ENCODE results near the gene PLEK2.

PLEK2 gene

GRCh38 chr14:67449096-67449495 lies 37.1 kb upstream of the PLEK2 start:
- no peak for TF ChIP-seq CTCF (IDR thresholded peaks at IDR 0.05; ENCODE audit: extremely low read depth, missing control alignments)
- no peak for DNase-seq (ENCODE audit: low spot score)

DNA sequence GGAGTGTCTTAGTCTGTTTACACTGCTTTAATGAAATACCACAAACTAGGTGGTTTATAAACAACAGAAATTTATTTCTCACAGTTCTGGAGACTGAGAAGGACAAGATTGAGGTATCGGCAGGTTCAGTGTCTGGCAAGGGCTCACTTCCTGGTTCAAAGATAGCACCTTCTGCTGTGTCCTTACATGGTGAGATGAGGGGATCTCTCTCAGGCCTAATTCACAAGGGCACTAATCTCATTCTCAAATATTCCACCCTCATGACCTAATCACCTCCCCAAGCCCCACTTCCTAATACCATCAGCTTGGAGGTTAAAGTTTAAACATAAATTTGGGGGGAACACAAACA lies 35.0 kb upstream of the PLEK2 start:
- TF ChIP-seq CTCF (IDR thresholded peaks at IDR 0.05; ENCODE audit: extremely low read depth, missing control alignments): no peak
- no peak for DNase-seq (ENCODE audit: low spot score)

DNA sequence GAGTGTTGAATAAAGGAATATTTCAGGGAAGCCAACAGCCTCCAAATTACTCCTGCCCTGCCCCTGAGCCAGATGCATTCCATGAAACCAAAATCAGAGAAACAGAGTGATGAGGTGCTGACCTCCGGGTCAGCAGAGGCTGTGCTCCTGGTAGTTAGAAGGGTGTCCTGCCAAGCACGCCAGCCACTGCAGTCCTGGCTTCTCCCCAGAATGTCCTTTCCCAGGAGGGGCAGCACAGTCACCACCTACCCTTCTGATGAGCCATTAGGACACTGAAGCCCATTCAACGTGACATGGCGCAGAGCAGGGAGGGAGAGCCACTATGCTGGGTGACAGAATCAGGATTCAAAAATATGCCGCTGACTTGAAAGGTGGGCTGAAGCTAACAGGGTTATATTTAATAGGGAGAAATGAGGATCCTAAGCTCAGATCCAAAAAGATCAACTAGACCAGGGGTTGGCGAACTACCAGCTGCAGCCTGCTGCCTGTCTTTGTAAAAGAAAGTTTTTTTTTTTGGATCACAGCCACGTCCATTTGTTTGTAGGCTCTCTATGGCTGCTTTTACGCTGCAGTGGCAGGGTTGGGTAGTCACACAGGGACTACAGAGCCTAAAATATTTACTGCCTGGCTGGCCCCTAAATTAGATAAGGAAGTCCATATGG lies 34.5 kb upstream of the PLEK2 start:
- no peak for TF ChIP-seq CTCF (IDR thresholded peaks at IDR 0.05; ENCODE audit: extremely low read depth, missing control alignments)
- no peak for DNase-seq (ENCODE audit: low spot score)

GRCh38 chr14:67444395-67444794 lies 32.4 kb upstream of the PLEK2 start:
- DNase-seq (ENCODE audit: low spot score): no peak
- TF ChIP-seq CTCF (IDR thresholded peaks at IDR 0.05; ENCODE audit: extremely low read depth, missing control alignments): no peak

GRCh38 chr14:67442139-67442906 lies 30.4 kb upstream of the PLEK2 start:
- no peak for DNase-seq (ENCODE audit: low spot score)
- no peak for TF ChIP-seq CTCF (IDR thresholded peaks at IDR 0.05; ENCODE audit: extremely low read depth, missing control alignments)

GRCh38 chr14:67441672-67442071 lies 29.7 kb upstream of the PLEK2 start:
- no peak for DNase-seq (ENCODE audit: low spot score)
- no peak for TF ChIP-seq CTCF (IDR thresholded peaks at IDR 0.05; ENCODE audit: extremely low read depth, missing control alignments)

- TF ChIP-seq CTCF (IDR thresholded peaks at IDR 0.05; ENCODE audit: extremely low read depth, missing control alignments): no peak
- no peak for DNase-seq (ENCODE audit: low spot score)
Observed at GRCh38 chr14:67441256-67441655, 29.3 kb upstream of the PLEK2 start.

Measured in GM20000 (cell line).